SH-SY5Y (cell line): ENCODE results near the gene COG7.

Experiments
- GATA2 ChIP-seq: IDR thresholded peaks from 2 replicates; pipeline ENCODE4 v1.6.1; 2011; ENCODE audit warnings: mild to moderate bottlenecking, low read depth, low read length
- GATA3 ChIP-seq: IDR thresholded peaks from 2 replicates; pipeline ENCODE4 v1.6.1; 2011; ENCODE audit warnings: low read depth, mild to moderate bottlenecking, low read length, moderate library complexity

GRCh38 chr16:23420011-23420410 lies 33.0 kb downstream of the COG7 start:
- TF ChIP-seq GATA2 (no peak), GATA3 (no peak)
